Measurements from ENCODE around the gene NUMA1. TPM values are rescaled to one million over a fixed set of nuclear protein-coding genes. Genes with fewer than 3 reads are reported as not detected.
A peak's percentile ranks its signal among the peaks of the same experiment; 100 is the strongest.

Gene NUMA1
- total RNA-seq, 1 experiment from 2014 or later: 71.5 TPM

DNA sequence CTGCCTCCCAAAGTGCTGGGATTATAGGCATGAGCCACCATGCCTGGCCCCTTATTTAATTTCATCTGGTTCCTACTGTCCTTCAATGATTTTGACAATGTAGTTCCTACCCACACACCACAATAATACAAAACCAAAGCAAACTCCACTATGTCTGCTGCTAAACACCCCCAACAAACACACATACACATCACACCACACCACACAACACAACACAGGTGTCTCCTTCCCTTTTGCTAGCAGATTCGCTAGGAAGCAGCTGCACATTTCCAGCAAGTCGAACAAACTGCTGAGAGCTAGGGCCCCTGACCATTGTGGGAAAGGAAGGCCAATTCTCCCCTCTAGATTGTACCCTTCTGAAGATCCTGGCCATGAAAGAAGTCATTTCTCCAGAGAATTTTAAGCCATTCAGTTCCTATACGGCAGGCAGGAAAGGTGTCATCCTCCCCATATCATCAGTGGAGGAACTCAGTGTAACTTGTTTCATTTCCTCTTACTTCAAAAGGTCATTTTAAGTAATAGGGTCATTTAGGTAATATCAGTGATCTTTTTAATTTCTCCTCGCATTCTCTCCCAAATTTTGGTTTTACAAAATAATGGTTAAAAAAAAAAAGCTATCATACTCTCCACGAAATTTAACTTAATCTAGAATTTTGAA is 18.5 kb downstream of the NUMA1 start:
- DNase-seq (ENCODE audit: low spot score): no peak

DNA sequence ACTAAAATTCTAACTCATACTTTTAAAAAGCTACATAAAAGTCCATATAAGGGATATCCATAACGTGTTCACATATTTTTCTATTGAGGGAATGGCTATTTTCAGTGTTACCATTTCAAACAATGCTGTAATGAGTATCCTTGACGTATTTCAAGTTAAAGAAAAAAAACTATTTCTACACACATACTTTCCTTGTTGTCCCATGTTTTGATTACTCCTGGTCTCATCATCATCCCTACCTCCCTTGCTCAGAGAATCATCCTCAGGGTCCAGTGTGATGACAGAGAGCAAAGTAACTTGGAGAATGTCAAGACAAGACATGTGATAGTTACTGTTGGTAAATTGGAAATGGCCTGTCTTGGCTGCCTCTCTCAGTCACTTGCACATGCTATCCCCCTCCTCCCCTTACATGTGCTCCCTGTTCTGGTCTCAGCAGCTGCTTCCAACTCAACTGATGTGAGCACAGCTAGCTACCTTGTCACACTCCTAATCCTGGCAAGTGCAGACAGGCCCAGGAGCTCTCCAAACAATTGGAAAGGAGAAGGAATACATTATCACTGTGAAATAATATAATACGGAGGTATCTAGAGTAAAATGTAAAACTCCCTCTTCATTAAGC is 21.8 kb downstream of the NUMA1 start:
- DNase-seq (ENCODE audit: low spot score): no peak

DNA sequence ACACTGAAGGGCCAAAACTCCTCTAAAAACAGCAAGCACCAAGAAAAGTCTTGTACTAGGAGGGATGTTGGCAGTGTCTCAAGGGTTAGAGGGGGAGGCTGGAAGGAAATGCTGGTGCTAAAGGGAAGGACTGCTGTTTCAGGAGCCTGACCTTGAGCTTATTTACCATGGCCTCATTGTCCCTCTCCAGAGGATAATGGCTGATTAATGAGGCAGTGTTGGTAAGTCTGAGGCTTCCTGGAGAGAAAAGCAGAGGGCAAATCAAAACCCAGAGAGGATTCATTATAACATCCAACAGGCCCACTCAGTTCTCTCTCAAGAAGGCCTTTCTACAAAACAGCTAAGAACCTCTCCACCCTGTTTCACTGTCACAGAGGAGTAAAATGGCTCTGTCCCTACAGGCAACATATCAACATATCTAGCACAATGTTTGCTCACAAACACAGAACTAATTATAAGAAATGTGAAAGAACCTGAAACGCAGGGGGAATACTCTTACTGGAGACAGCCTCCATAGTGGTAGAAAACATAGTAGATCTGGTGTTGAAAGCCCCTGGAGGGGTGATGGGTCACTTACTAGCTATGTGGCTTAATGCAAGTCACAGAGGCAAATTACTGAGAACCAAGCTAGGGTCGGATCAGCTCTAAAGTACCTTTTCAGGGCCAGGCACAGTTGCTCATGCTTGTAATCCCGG is 31.4 kb downstream of the NUMA1 start:
- no peak for DNase-seq (ENCODE audit: low spot score)

DNA sequence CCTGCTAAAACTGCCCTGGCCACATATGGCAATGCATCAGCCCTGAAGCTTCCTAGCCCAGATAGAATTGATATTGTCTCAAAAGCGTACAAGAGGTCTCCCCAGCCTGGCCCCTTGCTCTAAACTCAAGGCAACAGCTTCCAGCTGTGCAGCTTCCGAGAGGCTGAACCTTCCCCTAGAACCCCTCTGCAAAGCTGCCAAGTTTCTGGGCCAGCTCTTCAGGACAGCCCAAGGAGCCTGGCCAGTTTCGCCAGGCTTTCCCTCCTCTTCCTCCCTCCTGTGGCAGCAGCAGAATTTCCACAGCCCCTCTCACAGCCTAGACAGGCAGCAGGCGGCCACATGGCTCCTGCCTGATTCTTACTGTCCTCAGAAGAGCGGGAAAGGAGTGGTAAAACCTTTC is 34.5 kb downstream of the NUMA1 start:
- DNase-seq (ENCODE audit: low spot score): no peak

DNA sequence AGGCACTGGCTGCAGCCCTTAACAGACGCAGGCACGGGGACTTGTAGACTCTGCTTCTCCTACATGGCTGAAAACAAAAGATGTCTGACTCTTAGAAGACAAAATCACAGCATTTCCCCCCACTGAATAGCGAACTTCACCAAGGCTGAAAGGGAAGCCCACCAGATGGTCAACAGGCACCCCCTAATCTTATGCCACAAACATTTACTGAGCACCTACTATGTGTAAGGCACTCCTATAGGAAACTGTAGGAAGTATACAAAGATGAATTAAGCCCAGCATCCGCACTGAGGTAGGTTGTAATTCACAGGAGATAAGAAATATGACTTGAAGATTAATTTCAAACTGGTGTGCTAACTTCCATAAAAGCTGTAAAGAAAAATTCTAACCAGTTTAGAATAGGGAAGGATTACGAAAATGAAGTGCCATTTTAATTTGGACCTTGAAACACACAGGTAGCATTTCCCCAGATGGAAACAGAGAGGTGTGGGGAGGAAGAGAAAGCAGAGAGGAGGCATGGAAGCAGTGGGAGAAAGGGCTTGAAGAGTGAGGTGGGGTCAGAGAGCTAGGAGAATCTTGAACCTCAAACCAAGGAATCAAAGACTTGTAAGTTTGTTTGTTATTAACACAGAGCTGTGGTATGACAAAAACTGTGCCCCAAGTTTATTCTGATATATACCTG is 38.1 kb downstream of the NUMA1 start:
- DNase-seq (ENCODE audit: low spot score): no peak

DNA sequence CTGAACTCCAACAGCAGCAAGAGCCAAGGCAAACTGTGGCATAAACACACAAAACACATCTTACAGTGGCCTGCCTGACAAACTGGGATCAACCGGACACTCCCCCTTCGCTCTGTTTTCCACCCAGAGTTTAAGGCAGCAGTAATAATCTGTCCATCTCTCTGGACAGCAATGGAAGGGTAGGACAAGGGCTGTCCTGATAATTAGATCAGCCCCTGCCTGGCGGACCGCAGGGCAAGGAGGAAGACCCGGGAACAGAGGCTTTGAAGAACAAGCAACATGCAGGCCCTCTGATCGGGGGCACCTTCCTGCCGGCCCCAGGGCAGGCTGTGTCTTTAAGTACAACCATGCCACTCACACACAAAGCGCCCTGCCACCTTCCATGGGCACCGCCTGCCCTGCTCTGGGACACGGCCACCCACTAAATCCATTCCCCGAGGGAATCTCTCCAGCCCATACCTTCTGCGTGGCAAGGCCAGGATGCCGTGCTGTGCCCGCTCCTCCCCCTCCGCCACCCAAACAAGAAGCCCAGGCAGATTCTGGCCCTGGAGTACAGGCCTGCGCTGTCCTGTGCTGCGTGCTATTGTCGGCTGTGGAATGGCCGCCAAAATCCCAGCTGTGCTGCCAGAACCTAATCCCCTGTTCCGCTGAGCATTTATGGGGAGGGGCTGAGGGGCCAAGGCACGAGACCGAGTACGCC is 38.8 kb downstream of the NUMA1 start:
- DNase-seq (ENCODE audit: low spot score): peak; percentile 72

DNA sequence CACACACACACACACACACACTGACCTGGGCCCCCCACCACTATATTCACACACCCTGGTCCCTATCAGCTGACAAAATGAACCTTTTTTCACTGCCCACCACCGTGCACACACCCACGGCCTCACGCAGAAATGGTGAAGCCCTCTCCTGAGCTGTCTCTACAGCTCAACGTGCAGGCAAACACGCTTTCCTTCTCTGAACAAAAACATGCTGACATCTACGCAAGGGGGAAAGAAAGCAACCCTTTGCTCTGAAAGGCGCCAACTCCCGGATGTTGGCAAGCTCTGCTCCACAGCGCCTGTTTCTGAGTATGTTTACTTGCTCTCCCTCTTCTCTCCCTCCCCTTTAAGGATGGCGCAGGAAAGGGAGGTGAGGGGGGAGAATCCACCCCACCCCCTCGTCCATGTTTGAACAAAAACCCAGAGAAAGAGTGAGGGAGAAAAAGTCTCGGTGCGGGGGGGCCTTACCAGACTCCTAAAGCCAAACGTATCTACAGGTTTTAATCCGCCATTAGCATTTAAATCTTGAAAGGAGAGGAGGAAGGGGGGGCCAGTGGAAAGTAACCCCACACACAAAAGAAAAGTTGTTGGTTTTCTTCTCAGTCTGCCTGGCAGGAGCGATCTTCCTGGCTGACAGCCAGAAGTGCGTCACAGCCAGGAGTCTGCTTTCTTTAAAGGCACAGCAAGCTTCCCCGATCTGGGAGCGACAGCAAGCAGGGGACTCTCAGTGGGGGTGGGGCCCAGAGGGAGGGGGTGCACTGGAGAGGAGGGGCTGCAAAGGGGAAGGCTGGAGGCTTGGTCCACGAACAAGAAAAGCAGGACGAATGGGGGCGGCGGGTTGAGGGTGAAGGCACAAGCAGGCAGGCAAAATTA is 39.6 kb downstream of the NUMA1 start:
- DNase-seq (ENCODE audit: low spot score): peak; percentile 94

DNA sequence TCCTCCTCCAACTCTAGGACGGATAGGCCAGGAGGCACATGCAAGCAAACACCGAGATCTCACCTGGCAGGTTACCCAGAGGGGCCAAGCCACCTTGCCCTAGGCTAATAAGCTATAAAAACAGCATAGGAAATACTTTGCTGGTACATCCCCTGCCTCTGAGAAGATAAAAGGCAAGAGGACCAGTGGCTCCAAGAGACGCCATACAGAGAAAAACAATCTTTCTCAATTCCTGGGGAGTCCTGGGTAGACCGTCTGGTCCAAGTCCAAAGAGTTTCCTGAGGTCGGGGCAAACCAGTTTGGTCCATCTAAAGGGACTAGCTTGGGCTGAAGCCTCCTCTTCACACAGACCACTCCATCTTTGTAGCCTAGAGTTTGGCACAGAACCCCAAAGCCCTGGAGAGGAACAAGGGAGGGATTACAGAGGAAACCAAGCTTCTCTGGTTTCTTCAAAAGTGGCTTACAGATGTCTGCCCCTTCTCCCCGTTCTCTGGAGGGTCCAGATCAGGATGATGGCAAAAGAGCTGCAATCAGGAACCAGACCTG is 40.4 kb downstream of the NUMA1 start:
- DNase-seq (ENCODE audit: low spot score): no peak

DNA sequence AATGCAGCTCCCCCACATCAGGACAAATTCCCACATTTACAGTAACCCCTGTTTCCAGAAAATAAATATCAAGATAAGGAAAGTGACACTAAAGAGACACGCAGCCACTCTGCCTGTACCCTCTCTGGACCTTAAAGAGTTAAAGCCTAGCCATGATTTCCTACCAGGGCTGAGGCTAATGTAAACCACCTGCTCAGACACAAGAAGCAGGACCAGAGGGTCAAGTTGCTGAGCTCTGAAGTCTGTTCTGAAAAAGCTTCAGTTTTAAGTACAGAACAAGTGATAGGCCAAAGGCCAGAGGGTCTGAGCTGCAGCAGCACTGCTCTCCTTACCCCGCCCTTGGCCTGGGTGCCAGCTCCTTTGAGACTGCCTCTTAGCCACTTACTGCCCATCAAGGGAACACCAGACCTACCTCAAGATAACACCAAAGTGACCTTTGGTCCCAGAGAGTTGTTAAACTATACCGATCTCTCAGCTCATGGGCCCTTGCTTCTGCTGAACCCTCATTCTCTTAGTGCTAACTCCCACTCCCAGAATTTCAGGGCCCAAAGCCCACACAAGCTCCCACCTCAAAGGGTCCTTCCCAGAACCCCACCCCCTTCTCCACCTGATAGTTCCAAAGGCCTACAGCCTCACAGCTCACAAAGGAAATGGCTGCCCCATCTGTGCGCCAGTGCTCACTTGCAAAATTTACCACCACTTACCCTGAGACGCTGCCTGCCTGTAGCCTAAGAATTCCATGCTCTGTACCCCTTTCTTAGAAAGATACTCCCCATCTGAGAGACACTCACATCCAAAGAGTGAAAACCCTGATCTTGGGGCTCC is 41.1 kb downstream of the NUMA1 start:
- no peak for DNase-seq (ENCODE audit: low spot score)

DNA sequence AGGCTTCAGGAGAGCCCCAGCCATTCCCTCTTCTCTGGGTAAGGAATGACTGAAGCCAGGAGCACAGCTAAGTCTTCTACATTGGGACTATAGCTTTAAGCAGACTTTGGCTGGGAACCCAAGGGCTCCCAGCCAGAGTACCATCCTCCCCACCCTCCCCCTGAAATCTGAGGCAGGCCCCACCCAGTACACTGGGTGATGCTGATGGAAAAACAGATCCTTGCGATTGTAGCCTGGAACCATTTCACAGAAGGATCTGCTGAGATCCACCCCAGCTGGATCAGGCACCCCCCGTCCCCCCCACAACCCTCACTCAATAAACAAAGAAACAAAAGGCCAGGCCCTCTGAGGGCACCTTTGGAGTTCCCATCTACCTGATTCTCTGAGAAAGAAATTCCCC is 41.9 kb downstream of the NUMA1 start:
- DNase-seq (ENCODE audit: low spot score): no peak

DNA sequence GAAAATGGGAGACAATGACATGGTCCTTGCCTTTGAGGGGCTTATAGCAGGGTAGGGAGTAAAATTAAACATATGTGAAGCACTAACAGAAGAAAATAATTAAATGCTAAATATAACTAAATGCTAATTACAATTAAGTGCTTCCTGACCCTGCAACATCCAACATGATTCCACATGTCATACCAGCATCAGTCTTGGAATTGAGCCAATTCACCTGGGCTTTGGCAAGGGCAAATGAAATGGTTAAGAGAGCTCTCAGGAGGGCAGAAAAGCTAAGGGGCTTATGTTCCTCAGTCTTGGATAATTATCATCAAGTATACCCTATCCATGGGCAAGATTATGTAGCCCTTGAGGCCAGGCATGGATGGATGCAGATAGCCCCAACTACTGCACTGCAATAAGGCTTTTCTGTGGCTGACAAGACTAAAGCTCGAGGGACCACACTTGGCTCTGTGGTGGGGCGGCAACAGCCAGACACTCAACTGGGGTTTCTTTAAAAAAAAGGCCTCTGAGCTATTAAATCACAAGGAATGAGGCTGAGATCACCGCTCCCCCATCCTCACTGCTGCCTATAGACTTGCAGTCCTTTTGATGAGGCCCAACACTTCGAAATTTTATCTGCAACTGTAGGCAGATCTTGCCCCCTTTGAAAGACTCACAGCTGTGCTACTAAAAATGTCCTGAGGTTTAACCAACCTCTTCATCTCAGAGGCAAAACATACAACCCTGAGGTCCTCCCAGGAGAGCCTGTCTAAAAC is 42.6 kb downstream of the NUMA1 start:
- no peak for DNase-seq (ENCODE audit: low spot score)

DNA sequence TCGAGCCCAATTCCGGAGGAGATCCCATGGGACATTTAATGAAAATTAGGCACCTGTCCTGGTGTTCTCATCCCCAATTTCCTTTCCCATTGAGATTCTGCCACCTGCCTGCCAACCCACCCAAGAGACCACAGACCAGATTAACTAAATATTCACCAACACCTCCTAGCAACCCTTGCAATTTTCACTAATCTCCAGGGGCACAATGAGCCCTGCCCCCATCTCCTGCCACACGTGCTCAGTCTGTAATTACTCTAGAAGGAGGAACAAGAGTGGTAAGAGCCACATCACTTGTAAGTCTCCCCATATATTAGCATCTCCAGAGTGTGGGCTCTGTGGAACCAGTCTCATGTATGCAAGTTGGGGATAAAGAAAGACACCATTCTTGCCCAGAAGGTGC is 43.7 kb downstream of the NUMA1 start:
- DNase-seq (ENCODE audit: low spot score): no peak

DNA sequence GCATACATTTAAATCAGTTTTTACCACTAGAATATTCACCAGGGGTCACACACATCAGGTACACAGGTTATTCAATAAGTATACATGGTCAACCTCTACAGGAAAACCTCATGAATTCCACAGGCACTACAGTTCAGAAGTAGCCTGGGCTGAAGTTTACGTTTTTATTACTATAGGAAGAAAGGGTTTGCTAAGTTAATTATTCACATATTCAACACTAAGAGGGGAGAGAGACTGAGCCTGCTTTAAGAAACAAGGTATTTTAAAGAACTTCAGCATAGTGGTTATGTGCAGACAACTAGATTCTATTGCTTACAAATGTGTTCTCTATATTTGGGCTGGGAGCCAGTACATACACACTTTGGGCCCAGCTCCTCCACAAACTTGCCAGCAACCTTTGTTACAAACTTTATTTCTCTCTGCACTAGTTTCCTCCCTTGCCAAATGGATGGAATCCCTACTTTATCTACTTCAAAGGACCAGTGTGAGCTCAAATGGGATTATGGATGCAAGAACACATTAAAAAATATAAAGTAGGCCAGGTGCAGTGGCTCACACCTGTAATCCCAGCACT is 49.8 kb downstream of the NUMA1 start:
- no peak for DNase-seq (ENCODE audit: low spot score)

DNA sequence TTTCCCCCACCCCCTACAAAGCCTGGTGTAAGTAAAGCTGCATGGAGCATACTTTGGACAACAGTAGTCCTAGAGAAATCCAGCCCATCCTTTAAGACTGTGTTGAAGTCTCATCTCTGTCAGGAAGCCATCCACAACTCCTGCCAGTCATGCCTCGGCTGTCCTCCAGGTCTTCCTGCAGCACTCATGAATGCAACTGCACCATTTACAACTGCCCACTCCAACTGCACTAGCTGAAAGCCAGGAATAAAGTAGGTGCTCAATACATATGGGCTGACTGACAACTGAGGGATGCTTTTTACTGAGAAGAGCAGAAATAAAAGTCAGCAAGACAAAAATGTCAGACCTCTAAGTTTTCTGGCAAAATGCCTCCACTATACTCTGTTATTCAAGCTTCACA is 54.3 kb downstream of the NUMA1 start:
- DNase-seq (ENCODE audit: low spot score): no peak

DNA sequence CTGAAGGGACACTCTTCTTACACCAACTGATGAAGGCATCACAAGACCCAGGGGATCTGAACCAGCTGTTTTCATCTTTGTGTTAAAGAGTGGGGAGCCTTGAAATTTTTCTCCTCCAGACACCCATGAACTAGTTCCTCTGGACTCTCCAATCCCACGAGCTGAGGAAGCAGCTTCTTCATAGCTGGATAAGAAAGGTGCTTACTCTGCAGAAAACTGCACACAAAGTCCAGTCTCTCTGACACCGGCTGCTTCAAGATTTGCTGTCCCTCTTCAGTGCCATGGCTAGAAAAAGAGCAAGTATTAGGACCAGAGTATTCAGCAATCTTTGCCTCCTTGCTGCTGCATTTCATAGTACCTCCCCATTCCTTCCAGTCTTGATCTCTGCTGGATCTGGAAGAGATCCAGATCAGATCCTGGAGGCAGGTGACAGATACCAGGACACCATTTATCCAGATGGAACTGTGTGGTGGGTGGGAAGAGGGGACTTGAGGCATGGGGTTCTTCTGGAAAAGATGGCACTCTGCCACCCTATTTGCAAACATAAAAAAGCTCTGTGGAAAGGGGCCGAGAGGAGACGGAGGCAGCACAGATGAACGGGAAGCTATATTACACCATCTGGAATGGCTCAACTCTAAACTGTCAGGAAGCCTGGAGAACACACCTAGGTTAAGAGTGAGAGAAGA is 56.1 kb downstream of the NUMA1 start:
- DNase-seq (ENCODE audit: low spot score): no peak

DNA sequence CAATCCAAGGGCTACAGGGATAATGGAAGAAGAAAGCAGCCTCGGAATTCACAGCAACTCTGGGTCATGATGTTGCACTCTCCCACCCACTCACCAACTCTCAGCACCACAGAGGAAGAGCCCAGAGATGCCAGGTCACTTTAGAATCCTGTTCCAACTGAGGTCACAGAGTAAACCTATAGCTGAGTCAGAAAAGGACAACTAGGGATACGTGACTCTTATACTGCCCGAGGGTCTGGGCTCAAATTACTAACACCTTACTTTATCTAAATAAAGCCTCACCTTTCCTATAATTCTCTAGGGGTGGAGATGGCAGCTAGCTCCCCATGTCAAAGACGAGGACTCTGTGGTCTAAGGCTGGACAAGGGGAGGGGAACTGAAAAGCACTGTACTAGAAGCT is 57.0 kb downstream of the NUMA1 start:
- no peak for DNase-seq (ENCODE audit: low spot score)

DNA sequence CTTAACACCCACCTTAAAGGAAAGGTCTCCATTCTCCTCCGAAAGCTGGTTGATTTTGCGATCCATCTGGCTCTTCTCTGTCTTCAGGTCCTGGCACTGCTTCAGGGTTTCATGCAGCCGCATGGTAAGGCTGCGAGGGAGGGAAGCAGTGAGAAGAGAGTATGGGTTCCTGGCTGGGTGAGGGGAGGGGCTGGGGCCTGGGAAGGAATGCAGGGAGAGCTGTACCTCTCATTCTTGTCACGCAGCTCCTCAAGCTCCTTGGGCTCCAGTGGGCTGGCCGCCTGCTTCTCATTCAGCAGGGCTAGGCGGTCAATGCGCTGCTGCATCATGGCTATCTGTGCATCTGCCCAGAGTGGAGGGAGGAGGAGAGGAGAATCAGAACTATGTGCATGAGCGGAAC is 62.2 kb downstream of the NUMA1 start:
- DNase-seq (ENCODE audit: low spot score): no peak

DNA sequence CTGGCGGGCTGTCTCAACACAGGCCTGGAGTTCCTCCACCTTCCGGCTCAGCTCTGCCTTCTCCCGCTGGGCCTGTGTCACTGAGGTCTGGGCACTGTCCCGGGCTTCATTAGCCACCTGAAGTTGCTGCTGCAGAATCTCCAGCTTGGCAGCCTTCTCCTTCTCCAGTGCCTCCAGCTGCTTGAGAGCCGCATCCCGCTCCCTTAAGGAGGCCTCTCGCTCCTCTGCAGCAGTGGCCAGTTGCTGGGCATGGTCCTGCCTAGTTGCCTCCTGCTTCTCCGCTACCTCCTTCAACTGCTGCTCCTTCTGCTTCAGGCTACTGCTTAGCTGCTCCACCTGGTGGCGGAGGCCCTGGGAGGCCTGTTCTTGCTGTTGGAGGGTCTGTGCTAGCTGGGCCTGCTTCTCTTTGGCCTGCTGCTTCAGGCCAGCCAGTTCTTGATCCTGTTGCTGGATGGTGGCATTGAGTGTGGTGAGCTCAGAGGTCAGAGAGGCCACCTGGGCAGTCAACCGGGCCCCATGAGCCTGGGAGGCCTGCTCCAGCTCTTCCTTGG is 64.8 kb downstream of the NUMA1 start:
- no peak for DNase-seq (ENCODE audit: low spot score)
